OCI-LY3 (cell line): Measurements from ENCODE around the gene SKA1.

Experiments used
- EZH2phosphoT487 ChIP-seq: fragments of 200-600 bp; shearing (Covaris generic); IDR thresholded peaks from 2 replicates; pipeline ENCODE4 v1.6.1; 2018; ENCODE audit warnings: antibody characterized with exemption, mixed run types, low read depth
- TF ChIP-seq, protein P1 (sequence below): fragments of 200-600, 300-600 bp; sonication (generic); IDR thresholded peaks from 2 replicates; pipeline ENCODE4 v1.5.1; 2014; ENCODE audit warnings: antibody characterized with exemption, low read length, low read depth

DNA sequence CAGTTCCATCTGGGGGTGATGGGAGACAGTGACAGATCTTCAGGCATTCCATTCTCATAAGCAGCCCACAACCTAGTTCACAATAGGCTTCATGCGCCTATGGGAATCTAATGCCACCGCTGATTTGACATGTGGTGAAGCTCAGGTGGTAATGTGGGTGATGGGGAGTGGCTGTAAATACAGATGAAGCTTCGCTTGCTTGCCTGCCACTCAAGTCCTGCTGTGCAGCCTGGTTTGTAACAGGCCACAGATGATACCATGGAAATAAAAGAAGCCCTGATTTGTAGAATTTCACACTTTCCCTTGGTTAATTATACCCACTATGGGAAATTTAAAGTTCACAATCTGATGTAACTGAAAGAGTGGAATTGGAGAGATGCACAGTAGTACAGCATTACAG is 46.9 kb upstream of the SKA1 start:
- TF ChIP-seq EZH2phosphoT487: no peak
- TF ChIP-seq, protein P1, sequence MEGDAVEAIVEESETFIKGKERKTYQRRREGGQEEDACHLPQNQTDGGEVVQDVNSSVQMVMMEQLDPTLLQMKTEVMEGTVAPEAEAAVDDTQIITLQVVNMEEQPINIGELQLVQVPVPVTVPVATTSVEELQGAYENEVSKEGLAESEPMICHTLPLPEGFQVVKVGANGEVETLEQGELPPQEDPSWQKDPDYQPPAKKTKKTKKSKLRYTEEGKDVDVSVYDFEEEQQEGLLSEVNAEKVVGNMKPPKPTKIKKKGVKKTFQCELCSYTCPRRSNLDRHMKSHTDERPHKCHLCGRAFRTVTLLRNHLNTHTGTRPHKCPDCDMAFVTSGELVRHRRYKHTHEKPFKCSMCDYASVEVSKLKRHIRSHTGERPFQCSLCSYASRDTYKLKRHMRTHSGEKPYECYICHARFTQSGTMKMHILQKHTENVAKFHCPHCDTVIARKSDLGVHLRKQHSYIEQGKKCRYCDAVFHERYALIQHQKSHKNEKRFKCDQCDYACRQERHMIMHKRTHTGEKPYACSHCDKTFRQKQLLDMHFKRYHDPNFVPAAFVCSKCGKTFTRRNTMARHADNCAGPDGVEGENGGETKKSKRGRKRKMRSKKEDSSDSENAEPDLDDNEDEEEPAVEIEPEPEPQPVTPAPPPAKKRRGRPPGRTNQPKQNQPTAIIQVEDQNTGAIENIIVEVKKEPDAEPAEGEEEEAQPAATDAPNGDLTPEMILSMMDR: no peak
